SK-N-SH treated with all-trans-retinoic acid at 6 μM for 48 hours (cell line): ENCODE results near the gene ZNF490.

Source experiments
- ATAC-seq: fragments of 200-7000 bp; cut with Tn5 transposase; 3 replicates; pipeline ENCODE4 v1.9.1; 2020; ENCODE audit warnings: mild to moderate bottlenecking, moderate library complexity
- ARNTL ChIP-seq: fragments of 450-650 bp; formaldehyde crosslinking; IDR thresholded peaks from 2 replicates; pipeline ENCODE4 v1.5.0; 2020; ENCODE audit warnings: low read depth, mild to moderate bottlenecking, moderate library complexity, borderline replicate concordance
- BACH2 ChIP-seq: fragments of 250-450 bp; sonication (Bioruptor Pico); IDR thresholded peaks from 2 replicates; pipeline ENCODE4 v1.9.0; 2021; ENCODE audit warnings: mild to moderate bottlenecking, borderline replicate concordance
- CSDC2 ChIP-seq: fragments of 250-450 bp; sonication (Bioruptor Pico); IDR thresholded peaks from 2 replicates; pipeline ENCODE4 v1.5.0; 2020; ENCODE audit warnings: mild to moderate bottlenecking, moderate library complexity
- ESRRG ChIP-seq: fragments of 250-450 bp; sonication (Bioruptor Pico); IDR thresholded peaks from 2 replicates; pipeline ENCODE4 v1.6.1; 2021; ENCODE audit warnings: mild to moderate bottlenecking
- GLIS3 ChIP-seq: fragments of 250-450 bp; sonication (Bioruptor Pico); IDR thresholded peaks from 2 replicates; pipeline ENCODE4 v1.5.0; 2020; ENCODE audit warnings: mild to moderate bottlenecking, moderate library complexity
- ISL1 ChIP-seq: fragments of 250-450 bp; sonication (Bioruptor Pico); IDR thresholded peaks from 2 replicates; pipeline ENCODE4 v2.1.2; 2022; ENCODE audit warnings: mild to moderate bottlenecking, moderate library complexity
- POU6F1 ChIP-seq: fragments of 250-450 bp; sonication (Bioruptor Pico); IDR thresholded peaks from 2 replicates; pipeline ENCODE4 v1.8.0; 2021; ENCODE audit warnings: low read depth, mild to moderate bottlenecking, moderate library complexity, borderline replicate concordance
- PPARA ChIP-seq: fragments of 250-450 bp; sonication (Bioruptor Pico); IDR thresholded peaks from 2 replicates; pipeline ENCODE4 v1.5.0; 2020; ENCODE audit warnings: mild to moderate bottlenecking, borderline replicate concordance
- SNAI2 ChIP-seq: fragments of 250-450 bp; sonication (Bioruptor Pico); IDR thresholded peaks from 2 replicates; pipeline ENCODE4 v1.5.0; 2020; ENCODE audit warnings: mild to moderate bottlenecking, moderate library complexity
- TCF4 ChIP-seq: fragments of 250-450 bp; sonication (Bioruptor Pico); IDR thresholded peaks from 2 replicates; pipeline ENCODE4 v1.8.0; 2021; ENCODE audit warnings: mild to moderate bottlenecking, moderate library complexity, borderline replicate concordance
- TOX ChIP-seq: fragments of 250-450 bp; sonication (Bioruptor Pico); IDR thresholded peaks from 2 replicates; pipeline ENCODE4 v1.8.0; 2021; ENCODE audit warnings: mild to moderate bottlenecking, moderate library complexity, borderline replicate concordance
- TSHZ2 ChIP-seq: fragments of 250-450 bp; sonication (Bioruptor Pico); IDR thresholded peaks from 2 replicates; pipeline ENCODE4 v1.5.0; 2020; ENCODE audit warnings: mild to moderate bottlenecking, moderate library complexity
- ZC3H10 ChIP-seq: fragments of 250-450 bp; sonication (Bioruptor Pico); IDR thresholded peaks from 2 replicates; pipeline ENCODE4 v1.5.1; 2021; ENCODE audit warnings: mild to moderate bottlenecking, moderate library complexity
- ZFP3 ChIP-seq: fragments of 250-450 bp; sonication (Bioruptor Pico); IDR thresholded peaks from 2 replicates; pipeline ENCODE4 v1.5.0; 2020; ENCODE audit warnings: mild to moderate bottlenecking, moderate library complexity
- ZFP30 ChIP-seq: fragments of 450-650 bp; formaldehyde crosslinking; IDR thresholded peaks from 2 replicates; pipeline ENCODE4 v1.5.0; 2022; ENCODE audit warnings: mild to moderate bottlenecking, moderate library complexity
- ZNF565 ChIP-seq: fragments of 450-650 bp; formaldehyde crosslinking; conservative IDR thresholded peaks from 2 replicates; pipeline ENCODE4 v1.5.0; 2020; ENCODE audit warnings: low read depth, mild to moderate bottlenecking, moderate library complexity
- ZNF70 ChIP-seq: fragments of 450-650 bp; formaldehyde crosslinking; IDR thresholded peaks from 2 replicates; pipeline ENCODE4 v1.5.0; 2020; ENCODE audit warnings: mild to moderate bottlenecking, moderate library complexity
- ZNF8 ChIP-seq: fragments of 450-650 bp; formaldehyde crosslinking; IDR thresholded peaks from 2 replicates; pipeline ENCODE4 v1.5.0; 2020; ENCODE audit warnings: mild to moderate bottlenecking, moderate library complexity
- TF ChIP-seq, protein P1 (sequence below): fragments of 250-450 bp; sonication (Bioruptor Pico); IDR thresholded peaks from 2 replicates; pipeline ENCODE4 v1.5.1; 2020; ENCODE audit warnings: low read depth, mild to moderate bottlenecking, moderate library complexity
- TF ChIP-seq, protein P2 (sequence below): fragments of 250-450 bp; sonication (Bioruptor Pico); IDR thresholded peaks from 2 replicates; pipeline ENCODE4 v1.8.0; 2020; ENCODE audit warnings: mild to moderate bottlenecking, moderate library complexity, borderline replicate concordance
- TF ChIP-seq, protein P3 (sequence below): fragments of 250-450 bp; sonication (Bioruptor Pico); IDR thresholded peaks from 2 replicates; pipeline ENCODE4 v1.5.1; 2021; ENCODE audit warnings: mild to moderate bottlenecking, moderate library complexity

Gene ZNF490

DNA sequence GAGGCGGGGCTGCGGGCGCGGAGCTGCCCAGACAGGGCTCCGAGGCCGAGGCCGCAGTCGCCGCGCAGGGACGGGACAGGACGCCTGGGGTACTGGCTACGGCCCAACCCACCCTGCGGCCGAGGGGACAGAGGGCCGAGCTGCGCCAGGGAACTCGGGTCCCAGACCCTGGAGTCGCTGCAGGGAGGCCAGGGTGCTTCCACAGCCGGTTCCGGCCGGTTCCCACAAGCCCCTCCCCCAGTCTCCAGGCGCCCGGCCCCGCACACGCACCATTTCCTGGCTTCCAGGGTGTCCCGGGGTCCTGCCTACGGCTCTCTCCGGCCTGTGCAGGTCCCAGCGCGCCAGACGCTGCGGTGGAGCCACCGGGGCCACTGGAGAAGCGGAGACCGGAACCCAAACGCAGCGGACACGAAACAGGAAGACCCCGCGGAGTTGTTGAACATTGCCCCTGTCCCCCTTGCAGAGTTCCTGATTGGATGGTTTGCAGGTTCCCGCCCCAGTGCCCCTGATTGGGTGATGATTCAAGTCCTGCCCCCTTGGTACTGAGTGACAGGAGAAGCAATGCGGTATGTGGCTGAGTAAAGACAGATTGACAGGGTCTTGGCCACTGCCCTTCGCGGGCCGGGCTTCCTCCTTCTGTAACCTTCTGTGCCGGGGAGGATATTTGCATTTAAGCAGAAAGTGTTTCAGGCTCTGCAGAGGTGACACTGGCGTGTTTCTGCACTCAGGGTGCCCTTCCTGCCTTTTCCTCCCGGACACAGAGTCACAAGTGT is 59.4 kb downstream of the ZNF490 start, which contains the start of gene ZNF564 (continued):
- TF ChIP-seq TSHZ2 (CRISPR knock-in tag) (no peak), CSDC2 (no peak), ARNTL (CRISPR knock-in tag) (no peak)

DNA sequence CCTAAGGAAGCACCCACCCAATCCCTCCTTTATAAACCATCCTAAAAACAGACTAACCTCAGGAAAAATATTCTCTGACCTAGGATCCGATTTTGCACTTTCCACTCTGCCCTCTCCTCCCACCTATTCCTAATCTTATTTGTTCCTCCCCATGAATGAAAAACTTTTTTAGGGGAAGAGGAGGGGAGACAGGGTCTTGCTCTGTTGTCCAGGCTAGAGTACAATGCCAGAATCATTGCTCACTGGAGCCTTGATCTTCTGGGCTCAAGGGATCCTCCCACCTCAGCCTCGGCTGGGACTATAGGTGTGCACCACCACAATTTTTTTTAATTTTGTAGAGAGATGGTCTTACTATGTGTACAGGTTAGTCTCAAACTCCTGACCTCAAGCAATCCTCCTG is 63.7 kb downstream of the ZNF490 start:
- TF ChIP-seq PPARA (CRISPR knock-in tag) (no peak), ISL1 (CRISPR knock-in tag) (no peak), ZC3H10 (CRISPR knock-in tag) (no peak), ZNF70 (CRISPR knock-in tag) (no peak), SNAI2 (CRISPR knock-in tag) (no peak), CSDC2 (no peak), ZNF8 (no peak), ZFP30 (CRISPR knock-in tag) (no peak), BACH2 (CRISPR knock-in tag) (no peak), ESRRG (no peak), TCF4 (no peak), ZFP3 (no peak), ZNF565 (CRISPR knock-in tag) (no peak), ARNTL (CRISPR knock-in tag) (no peak), GLIS3 (CRISPR knock-in tag) (no peak), POU6F1 (CRISPR knock-in tag) (no peak)
- TF ChIP-seq, protein P1, sequence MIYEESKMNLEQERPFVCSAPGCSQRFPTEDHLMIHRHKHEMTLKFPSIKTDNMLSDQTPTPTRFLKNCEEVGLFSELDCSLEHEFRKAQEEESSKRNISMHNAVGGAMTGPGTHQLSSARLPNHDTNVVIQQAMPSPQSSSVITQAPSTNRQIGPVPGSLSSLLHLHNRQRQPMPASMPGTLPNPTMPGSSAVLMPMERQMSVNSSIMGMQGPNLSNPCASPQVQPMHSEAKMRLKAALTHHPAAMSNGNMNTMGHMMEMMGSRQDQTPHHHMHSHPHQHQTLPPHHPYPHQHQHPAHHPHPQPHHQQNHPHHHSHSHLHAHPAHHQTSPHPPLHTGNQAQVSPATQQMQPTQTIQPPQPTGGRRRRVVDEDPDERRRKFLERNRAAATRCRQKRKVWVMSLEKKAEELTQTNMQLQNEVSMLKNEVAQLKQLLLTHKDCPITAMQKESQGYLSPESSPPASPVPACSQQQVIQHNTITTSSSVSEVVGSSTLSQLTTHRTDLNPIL = no peak
- TF ChIP-seq, protein P2, sequence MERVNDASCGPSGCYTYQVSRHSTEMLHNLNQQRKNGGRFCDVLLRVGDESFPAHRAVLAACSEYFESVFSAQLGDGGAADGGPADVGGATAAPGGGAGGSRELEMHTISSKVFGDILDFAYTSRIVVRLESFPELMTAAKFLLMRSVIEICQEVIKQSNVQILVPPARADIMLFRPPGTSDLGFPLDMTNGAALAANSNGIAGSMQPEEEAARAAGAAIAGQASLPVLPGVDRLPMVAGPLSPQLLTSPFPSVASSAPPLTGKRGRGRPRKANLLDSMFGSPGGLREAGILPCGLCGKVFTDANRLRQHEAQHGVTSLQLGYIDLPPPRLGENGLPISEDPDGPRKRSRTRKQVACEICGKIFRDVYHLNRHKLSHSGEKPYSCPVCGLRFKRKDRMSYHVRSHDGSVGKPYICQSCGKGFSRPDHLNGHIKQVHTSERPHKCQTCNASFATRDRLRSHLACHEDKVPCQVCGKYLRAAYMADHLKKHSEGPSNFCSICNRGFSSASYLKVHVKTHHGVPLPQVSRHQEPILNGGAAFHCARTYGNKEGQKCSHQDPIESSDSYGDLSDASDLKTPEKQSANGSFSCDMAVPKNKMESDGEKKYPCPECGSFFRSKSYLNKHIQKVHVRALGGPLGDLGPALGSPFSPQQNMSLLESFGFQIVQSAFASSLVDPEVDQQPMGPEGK (CRISPR knock-in tag) = no peak
- no peak for ATAC-seq

DNA sequence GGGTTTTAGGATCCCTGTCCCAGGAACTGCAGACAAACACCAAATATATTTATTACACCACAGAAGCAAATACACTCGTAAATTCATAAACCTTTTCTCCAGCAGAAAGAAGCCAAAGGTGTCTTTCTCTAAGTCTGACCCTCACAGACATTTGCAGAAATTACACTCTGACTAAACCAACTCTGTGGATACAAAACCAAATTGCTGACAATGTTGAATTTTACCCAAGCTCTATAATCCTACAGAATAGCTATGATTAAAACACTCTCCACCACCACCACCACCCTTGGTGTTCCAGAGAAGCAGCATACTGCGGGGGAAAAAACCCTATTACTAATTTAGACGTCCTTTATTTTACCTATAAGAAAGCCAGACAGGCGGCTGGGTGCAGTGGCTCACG is 64.5 kb downstream of the ZNF490 start:
- no peak for ATAC-seq
- TF ChIP-seq, protein P3, sequence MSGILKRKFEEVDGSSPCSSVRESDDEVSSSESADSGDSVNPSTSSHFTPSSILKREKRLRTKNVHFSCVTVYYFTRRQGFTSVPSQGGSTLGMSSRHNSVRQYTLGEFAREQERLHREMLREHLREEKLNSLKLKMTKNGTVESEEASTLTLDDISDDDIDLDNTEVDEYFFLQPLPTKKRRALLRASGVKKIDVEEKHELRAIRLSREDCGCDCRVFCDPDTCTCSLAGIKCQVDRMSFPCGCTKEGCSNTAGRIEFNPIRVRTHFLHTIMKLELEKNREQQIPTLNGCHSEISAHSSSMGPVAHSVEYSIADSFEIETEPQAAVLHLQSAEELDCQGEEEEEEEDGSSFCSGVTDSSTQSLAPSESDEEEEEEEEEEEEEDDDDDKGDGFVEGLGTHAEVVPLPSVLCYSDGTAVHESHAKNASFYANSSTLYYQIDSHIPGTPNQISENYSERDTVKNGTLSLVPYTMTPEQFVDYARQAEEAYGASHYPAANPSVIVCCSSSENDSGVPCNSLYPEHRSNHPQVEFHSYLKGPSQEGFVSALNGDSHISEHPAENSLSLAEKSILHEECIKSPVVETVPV (CRISPR knock-in tag) = no peak
- TF ChIP-seq ISL1 (CRISPR knock-in tag) (no peak), TOX (no peak), ESRRG (no peak), ZFP3 (no peak), BACH2 (CRISPR knock-in tag) (no peak), GLIS3 (CRISPR knock-in tag) (no peak), TSHZ2 (CRISPR knock-in tag) (no peak), ZNF8 (no peak), ZNF565 (CRISPR knock-in tag) (no peak), TCF4 (no peak)
- TF ChIP-seq, protein P2 (CRISPR knock-in tag) = no peak
- TF ChIP-seq, protein P1 = no peak
